Middle frontal gyrus (tissue), 1 donor: ENCODE data around the gene STXBP5.
"Not testable (repeated sequence)": the region's sequence is repeated elsewhere in the genome, so short reads cannot be mapped to it uniquely, and the experiment has no call there.

Experiments used
- DNase-seq: peaks from one replicate; pipeline ENCODE4 v3.0.0-alpha.2; 2015; ENCODE audit warnings: low spot score; ENCODE audit errors: extremely low spot score

Gene STXBP5

GRCh38 chr6:147244832-147245231 is 40.6 kb downstream of the STXBP5 start:
- DNase-seq: no peak

DNA sequence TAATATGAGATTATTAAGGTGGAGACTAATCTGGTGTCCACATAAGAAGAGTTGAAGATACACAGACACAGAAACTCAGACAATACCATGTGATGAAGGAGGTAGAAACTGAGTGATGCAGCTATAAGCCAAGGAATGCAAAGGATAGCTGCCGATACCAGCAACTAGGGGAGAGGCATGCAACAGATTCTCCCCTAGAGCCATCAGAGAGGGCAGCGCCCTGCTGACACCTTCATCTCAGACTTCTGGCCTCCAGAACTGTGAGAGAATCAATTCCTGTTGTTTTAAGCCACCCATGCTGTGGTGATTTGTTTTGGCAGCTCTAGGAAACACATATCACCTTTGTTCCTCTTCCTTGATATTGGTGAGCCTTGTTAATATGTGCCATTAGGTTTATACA is 41.5 kb downstream of the STXBP5 start:
- no peak for DNase-seq

DNA sequence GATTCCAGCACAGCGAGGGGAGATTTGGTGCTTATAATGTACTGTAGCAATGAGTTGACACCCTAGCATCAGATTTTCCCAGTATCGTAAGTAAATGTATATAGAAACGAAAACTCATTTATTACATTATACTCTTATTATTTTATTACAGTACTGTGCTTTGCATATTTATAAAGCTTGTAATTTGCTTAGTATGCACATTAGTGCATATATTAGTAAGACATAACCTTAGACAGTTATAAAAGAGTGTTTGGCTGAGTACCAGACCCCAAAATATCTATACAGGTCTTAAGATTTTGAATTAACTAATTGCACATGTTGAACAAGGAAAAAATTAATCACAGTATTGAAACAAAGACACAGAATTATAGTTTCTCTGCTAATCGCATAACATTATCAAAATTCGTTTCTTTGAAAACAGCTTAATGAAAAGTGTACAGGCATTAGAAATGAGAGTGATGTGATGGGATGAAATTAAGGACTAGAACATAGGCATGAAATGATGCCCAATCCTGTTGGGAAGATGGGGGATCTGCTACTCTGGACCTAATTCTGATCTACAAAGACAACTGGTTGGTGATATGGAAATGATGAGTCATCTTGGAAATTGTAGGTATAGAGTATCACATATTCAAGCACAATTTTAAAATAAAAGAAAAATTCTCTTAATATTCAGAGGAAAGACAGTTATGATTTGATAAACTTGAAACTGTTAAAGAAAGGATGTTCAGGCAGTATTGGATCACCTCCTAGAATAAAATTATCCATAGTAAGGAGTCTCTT is 42.8 kb downstream of the STXBP5 start:
- no peak for DNase-seq

DNA sequence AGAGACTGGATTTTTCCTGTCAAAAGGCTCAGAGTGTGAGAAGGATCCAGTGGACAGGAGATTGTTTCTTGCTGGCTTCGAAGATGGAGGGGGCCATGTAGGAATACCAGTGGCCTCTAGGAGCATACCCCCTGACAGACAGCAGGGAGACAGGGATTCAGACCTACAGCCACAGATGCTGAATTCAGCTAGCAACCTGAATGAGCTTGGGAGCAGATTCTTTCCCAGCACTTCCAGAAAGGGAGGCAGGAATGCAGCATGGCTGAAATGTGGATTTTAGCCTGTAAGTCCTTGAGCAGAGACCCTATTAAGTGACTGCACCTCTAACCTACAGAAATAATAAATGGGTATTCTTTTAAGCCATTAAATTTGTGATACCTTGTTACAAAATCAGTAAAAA is 44.6 kb downstream of the STXBP5 start:
- DNase-seq: no peak

DNA sequence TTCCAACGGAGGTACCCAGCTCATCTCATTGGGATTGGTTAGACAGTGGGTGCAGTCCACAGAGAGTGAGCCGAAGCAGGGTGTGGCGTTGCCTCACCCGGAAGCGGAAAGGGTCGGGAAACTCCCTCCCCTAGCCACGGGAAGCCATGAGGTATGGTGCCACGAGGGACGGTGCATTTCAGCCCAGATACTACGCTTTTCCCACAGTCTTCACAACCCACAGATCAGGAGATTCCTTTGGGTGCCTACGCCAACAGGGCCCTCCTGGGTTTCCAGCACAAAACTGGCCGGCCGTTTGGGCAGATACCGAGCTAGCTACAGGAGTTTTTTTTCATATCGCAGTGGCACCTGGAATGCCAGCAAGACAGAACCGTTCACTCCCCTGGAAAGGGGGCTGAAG is 46.9 kb downstream of the STXBP5 start:
- DNase-seq: no peak

DNA sequence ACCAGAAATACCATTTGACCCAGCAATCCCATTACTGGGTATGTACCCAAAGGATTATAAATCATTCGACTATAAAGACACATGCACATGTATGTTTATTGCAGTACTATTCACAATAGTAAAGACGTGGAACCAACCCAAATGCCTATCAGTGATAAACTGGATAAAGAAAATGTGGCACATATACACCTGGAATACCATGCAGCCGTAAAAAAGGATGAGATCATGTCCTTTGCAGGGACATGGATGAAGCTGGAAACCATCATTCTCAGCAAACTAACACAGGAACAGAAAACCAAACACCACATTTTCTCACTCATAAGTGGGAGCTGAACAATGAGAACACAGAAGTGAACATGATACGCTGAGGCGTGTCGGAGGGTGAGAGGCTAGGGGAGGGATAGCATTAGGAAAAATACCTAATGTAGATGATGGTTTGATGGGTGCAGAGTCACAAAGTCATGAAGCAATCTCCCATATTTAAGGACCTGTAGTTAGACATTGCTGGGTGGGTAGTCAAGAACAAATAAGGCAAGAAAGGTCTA is 50.8 kb downstream of the STXBP5 start:
- DNase-seq: not testable (repeated sequence)

- DNase-seq: no peak
Measured at GRCh38 chr6:147255948-147256674, 51.9 kb downstream of the STXBP5 start.

GRCh38 chr6:147257760-147258159 is 53.5 kb downstream of the STXBP5 start:
- no peak for DNase-seq

DNA sequence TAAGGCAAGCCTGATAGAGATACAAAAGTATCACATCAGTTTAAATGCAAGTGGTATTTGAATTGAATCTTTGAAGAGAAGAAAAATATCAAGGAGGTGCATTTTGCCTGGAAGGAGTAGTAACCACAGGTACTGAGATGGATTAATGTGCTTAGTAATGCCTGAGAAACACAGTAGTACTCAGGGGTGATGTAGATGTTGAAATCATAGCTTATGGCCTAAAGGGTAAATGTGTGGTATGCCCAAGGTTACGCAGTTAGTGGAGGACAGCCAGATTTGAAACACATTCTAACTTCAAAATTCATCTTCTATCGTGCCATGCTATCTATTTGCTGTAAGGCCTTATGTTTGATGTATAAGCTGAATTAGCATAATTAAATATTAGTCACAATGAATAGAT is 55.9 kb downstream of the STXBP5 start:
- no peak for DNase-seq

GRCh38 chr6:147262946-147263345 is 58.7 kb downstream of the STXBP5 start:
- no peak for DNase-seq

GRCh38 chr6:147266821-147267220 is 62.6 kb downstream of the STXBP5 start:
- no peak for DNase-seq

DNA sequence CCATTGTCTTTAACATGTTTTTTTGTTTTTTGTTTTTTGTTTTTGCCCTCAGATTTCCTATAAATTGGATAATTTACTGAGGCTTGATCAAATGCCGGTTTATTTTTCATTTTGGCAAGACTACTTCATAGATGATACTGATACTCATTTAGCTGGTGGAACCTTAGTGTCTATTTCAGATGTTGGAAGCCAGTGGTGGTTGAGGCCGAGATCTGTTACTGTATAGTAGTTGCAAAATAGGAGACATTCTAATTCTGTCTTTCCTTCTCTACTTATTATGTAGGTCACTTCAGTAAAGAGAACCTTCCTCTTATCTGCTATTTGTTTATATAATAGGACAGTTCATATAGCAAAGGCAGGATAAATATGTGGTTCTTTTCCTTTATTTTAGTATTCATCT is 63.4 kb downstream of the STXBP5 start:
- DNase-seq: no peak

GRCh38 chr6:147268254-147268653 is 64.0 kb downstream of the STXBP5 start:
- no peak for DNase-seq

- no peak for DNase-seq
Measured at GRCh38 chr6:147274012-147274411, 69.8 kb downstream of the STXBP5 start.

- DNase-seq: no peak
Measured at GRCh38 chr6:147274776-147275175, 70.6 kb downstream of the STXBP5 start.

DNA sequence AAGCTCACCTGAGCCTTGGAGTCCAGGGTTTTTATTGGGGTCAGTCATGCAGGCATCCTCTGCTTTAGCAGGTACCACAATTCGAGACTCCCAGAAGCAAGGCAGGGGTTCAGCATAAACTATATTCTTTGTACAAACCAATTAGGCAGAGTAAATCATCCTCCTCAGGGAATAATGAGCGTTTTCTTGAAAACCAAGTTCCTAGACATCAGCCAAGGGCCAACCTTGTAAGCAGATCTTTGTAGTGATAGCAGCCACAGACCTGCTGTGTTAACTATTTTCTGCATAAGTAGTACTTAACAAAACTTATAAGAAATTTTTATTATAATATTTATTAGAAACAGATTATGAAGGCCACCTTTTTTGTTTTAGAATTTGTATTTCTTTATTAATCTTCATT is 74.7 kb downstream of the STXBP5 start:
- DNase-seq: no peak

DNA sequence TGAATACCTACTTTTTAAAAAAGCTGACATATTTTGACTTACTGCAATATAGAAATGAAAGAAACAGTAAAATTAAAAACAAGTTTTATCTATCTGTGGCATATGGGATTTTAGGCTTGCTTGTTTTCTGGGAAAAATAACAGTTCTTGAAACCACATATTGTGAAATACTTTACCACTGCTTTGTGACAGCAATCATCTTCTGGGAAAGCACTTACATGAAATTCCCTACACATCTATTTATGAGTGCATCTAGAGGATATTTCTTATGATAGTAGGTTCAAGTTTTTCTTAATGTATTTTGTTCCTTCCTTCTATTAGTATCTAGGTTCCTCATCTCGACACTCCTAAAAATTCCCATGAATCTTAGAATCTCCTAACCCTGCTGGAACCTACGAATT is 75.2 kb downstream of the STXBP5 start:
- no peak for DNase-seq

DNA sequence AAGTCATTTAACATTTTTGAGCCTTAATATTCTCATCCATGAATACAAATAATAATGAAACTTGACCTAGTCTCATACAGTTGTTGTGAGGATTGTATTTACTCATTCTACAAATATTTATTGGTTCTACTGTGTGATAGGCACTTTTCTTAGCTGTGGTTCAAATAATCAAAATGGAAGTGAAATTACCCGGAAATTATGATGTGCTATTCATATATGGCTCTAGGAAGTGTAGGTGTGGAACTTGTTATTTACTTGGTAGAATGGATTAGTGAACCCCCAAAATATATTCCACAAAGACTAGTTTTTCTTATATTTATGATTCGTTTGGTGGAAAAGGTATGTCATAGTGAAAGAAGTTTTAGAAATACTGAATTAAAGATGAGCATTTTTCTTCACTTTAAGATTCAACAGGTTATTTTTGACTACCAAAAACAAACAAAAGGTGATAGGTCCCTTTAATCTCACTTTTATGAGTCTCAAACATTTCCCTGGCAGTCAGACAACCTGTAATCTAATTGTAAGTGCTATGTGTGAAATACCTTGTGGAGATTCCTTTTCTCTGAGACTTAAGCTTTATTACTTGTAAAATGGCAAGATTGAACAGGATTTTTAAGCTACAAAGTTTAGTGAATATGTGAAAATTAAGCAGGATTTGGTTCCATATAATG is 77.8 kb downstream of the STXBP5 start:
- DNase-seq: no peak

DNA sequence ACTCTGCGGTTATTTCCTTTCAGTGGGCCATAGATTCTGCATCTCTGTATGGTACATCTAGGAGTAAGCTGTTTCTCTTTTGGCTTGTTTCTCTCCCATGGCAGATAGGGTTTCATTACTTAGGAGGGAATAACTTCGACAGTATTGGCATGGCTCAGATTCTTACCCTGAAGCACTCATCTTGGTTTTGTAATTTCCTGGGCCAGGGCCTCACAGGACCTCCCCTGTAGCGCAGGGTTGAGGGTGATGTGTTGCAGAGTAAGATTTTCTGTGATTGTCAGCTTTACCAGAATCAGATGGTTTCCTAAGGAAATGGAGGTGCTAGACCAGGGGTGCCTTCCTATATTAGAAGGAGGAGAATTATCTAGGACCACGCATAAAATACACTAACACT is 78.3 kb downstream of the STXBP5 start:
- DNase-seq: no peak

DNA sequence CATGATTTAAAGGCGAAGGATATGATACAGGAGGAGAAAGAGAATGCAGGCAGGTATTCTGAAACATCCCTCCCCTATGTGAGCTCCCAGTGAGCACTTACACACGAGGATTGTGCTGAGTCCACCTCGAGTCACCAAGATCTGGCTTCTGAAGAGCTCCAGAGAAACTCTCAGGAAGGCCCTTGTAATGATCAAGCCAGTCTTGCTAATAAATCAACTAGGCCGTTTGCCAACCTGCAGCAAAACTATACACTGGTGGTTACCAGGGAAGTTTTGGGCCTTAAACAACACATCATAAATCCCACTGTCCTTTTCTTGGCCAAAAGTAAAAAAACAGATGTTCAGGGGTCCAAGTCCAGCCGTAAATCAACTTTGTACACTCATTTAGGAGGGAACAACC is 79.2 kb downstream of the STXBP5 start:
- DNase-seq: no peak

DNA sequence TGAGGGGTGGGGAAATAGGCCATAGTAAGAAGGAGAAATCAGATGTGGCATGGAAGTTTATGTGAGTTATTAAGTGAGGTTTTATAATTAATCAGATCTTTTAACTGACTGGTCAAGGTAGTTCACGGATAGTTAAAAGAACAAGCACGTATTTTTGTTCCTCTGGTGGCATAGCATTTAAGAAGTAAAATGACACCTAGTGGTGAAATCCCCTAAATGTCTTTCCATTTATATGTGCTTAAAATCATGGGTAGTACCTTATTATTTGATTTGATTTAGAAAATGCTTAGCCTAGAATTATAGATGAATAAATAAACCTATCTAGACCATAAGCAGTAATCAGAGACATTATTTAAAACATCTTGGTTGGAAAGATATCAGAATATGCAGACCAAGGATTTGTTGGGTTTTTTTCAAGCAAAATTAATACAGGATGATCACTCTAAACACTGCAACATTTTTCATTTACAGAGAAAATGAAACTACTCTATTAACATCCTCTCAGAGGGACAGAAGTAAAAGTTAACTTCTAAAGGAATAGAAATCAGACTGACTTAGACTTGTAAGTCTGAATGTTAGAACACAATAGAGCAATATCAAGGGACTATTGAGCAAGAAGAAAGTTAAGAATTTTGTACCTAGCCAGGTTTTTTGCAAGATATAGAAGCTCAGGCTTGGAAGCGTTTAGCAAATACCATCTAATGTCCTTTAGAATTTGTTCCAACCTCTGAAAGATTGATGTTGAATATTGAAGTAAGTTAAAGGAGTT is 81.1 kb downstream of the STXBP5 start:
- DNase-seq: no peak
